PC-9 (cell line): ENCODE measurements around the gene AADACL4. TPM values are rescaled to one million over a fixed set of nuclear protein-coding genes. Genes with fewer than 3 reads are reported as not detected.

ENCODE experiments used
- BruUV-seq: library from RNA; stranded (reverse); fragments of 400-500 nt; replicated peaks from 2 replicates; lab custom pipeline; 2021; lab: Mats Ljungman, UMichigan
- CTCF ChIA-PET: fragments of 300-600 bp; sonication (Branson Sonifier 250); formaldehyde crosslinking; loops from one replicate; lab custom pipeline; 2022; ENCODE audit warnings: antibody characterized with exemption; lab: Charles Lee
- POLR2A ChIA-PET: fragments of 300-600 bp; sonication (Branson Sonifier 250); formaldehyde crosslinking; loops from one replicate; lab custom pipeline; 2022; ENCODE audit warnings: antibody characterized with exemption; ENCODE audit not compliant: unreplicated experiment; lab: Charles Lee
- DNase-seq, 2 experiments: peaks; one replicate each; pipeline versions ENCODE4 v3.0.0 to v3.0.0-alpha.2; 2015 to 2022; ENCODE audit warnings: mixed read lengths in 1 of 2
- H2AFZ ChIP-seq: fragments of 200-600 bp; sonication (generic); 2 replicates; pipeline ENCODE4 v1.8.1; 2017; ENCODE audit warnings: antibody characterized with exemption
- H3F3A ChIP-seq: fragments of 200-600 bp; sonication (generic); 2 replicates; pipeline ENCODE4 v1.8.1; 2017; ENCODE audit warnings: antibody characterized with exemption, mild to moderate bottlenecking, low read depth; ENCODE audit not compliant: insufficient read depth
- H3K27ac ChIP-seq: fragments of 200-600 bp; sonication (generic); 2 replicates; pipeline ENCODE4 v1.6.1; 2016; ENCODE audit warnings: mixed run types
- H3K27me3 ChIP-seq: fragments of 200-600 bp; sonication (generic); 2 replicates; pipeline ENCODE4 v1.6.1; 2016; ENCODE audit warnings: low read depth, mixed run types; ENCODE audit not compliant: insufficient read depth
- H3K36me3 ChIP-seq: fragments of 200-600 bp; sonication (generic); 2 replicates; pipeline ENCODE4 v1.6.1; 2016; ENCODE audit warnings: low read depth, mixed run types
- H3K4me1 ChIP-seq: fragments of 200-600 bp; sonication (generic); replicated peaks from 2 replicates; pipeline ENCODE4 v1.6.1; 2016; ENCODE audit warnings: mixed run types; ENCODE audit not compliant: insufficient read depth
- H3K4me2 ChIP-seq: fragments of 200-600 bp; sonication (generic); 2 replicates; pipeline ENCODE4 v1.6.1; 2017; ENCODE audit warnings: mixed run types
- H3K4me3 ChIP-seq: fragments of 200-600 bp; sonication (generic); 2 replicates; pipeline ENCODE4 v1.6.1; 2016; ENCODE audit warnings: mixed run types
- H3K79me2 ChIP-seq: fragments of 200-600 bp; sonication (generic); 2 replicates; pipeline ENCODE4 v1.6.1; 2017; ENCODE audit warnings: low read depth, mixed run types
- H3K9me2 ChIP-seq: fragments of 200-600 bp; sonication (generic); 2 replicates; pipeline ENCODE4 v1.8.1; 2017; ENCODE audit warnings: mild to moderate bottlenecking; ENCODE audit not compliant: insufficient read depth
- H3K9me3 ChIP-seq: fragments of 200-600 bp; sonication (generic); 2 replicates; pipeline ENCODE4 v1.8.1; 2016; ENCODE audit warnings: low read depth; ENCODE audit not compliant: insufficient read depth
- H4K20me1 ChIP-seq: fragments of 200-600 bp; sonication (generic); 2 replicates; pipeline ENCODE4 v1.8.1; 2017; ENCODE audit not compliant: insufficient read depth
- CTCF ChIP-seq: fragments of 200-600 bp; sonication (generic); conservative IDR thresholded peaks from 2 replicates; pipeline ENCODE4 v1.6.1; 2017; ENCODE audit warnings: mixed run types, antibody characterized with exemption, mild to moderate bottlenecking, moderate library complexity
- EZH2 ChIP-seq: fragments of 200-600 bp; sonication (generic); IDR thresholded peaks from 2 replicates; pipeline ENCODE4 v1.8.0; 2017; ENCODE audit warnings: antibody characterized with exemption, low read depth
- intact Hi-C: fragments of 100-400 bp; cut with micrococcal nuclease; formaldehyde crosslinking; loops from one replicate; pipeline ENCODE4 v1.10.0; 2022; ENCODE audit not compliant: unreplicated experiment
- total RNA-seq: library from RNA; stranded (reverse); gene quantifications from 2 replicates; pipeline ENCODE4 v1.2.3, GENCODE V29; 2021

AADACL4 gene
- total RNA-seq, 1 experiment from 2014 or later: not detected

GRCh38 chr1:12610941-12611340, 32.9 kb upstream of the AADACL4 start:
- TF ChIP-seq EZH2 (no peak), CTCF (no peak)
- peaks cover 60% of the 10 kb centered on the region; the same call in 1 of the 2 replicates for H3F3A ChIP-seq
- peaks cover 27% of the 10 kb centered on the region for H4K20me1 ChIP-seq
- H3K9me3 ChIP-seq: no peaks in the 10 kb centered on the region
- H2AFZ ChIP-seq: no peak overlapping the region
- no TSS peak for BruUV-seq
- H3K36me3 ChIP-seq: peaks cover 36% of the 10 kb centered on the region
- 0 out of 2 replicates have a peak overlapping the region, but pooled peaks have one; percentile 19 for H3K4me2 ChIP-seq
- no peaks in the 10 kb centered on the region for H3K9me2 ChIP-seq
- CTCF ChIA-PET: no interaction called here
- POLR2A ChIA-PET: no interaction called here
- H3K27me3 ChIP-seq: no peaks in the 10 kb centered on the region
- peaks cover 94% of the 10 kb centered on the region for H3K79me2 ChIP-seq
- H3K27ac ChIP-seq: no peak overlapping the region
- no peak overlapping the region for H3K4me3 ChIP-seq
- no peak for DNase-seq
- intact Hi-C loops: loop anchor here (10.0 kb wide), 1 partner anchor 476 kb away; no protein-coding TSS in a partner anchor
- H3K4me1 ChIP-seq: peaks cover 33% of the 10 kb centered on the region

DNA sequence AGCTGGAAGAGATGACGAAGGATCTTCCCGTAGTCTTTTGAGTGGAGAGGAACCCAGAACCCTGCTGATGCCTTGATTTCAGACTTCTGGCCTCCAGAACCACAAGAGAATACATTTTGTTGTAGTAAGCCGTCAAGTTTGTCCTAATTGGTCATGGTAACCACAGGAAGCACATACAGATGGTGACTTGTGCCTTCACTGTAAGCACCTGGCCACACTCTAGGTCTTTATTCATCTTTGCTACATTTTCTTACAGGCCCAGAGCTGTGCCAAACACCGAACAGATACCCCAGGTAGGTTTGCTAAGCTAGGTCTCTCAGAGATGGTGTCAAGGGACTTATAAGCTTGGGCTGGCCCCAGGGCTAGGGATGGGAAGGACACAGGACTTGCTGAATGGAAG, 30.7 kb upstream of the AADACL4 start:
- Histone ChIP-seq H2AFZ (no peak overlapping the region), H3K4me3 (peak overlapping the region; percentile 91; the same call in 1 of the 2 replicates), H3F3A (peaks cover 45% of the 10 kb centered on the region; the same call in 1 of the 2 replicates), H3K9me2 (no peaks in the 10 kb centered on the region), H3K27me3 (no peaks in the 10 kb centered on the region), H3K4me1 (peaks cover 33% of the 10 kb centered on the region), H3K9me3 (no peaks in the 10 kb centered on the region), H3K36me3 (peaks cover 37% of the 10 kb centered on the region), H3K27ac (no peak overlapping the region), H3K79me2 (peaks cover 93% of the 10 kb centered on the region), H4K20me1 (peaks cover 27% of the 10 kb centered on the region), H3K4me2 (peak overlapping the region; percentile 97)
- ChIA-PET CTCF (interaction anchor here (0.7 kb wide), 1 partner anchor 182 kb away, joined by 3 read pairs; no protein-coding TSS in a partner anchor), POLR2A (interaction anchor here (0.6 kb wide), 1 partner anchor 127 kb away, joined by 3 read pairs; no protein-coding TSS in a partner anchor)
- no peak for DNase-seq
- no peak for TF ChIP-seq CTCF
- no peak for TF ChIP-seq EZH2
- no TSS peak for BruUV-seq
- intact Hi-C loops: loop anchor here (10.0 kb wide), 1 partner anchor 478 kb away; no protein-coding TSS in a partner anchor

- H2AFZ ChIP-seq: no peak overlapping the region
- H3K36me3 ChIP-seq: peaks cover 37% of the 10 kb centered on the region
- peaks cover 23% of the 10 kb centered on the region for H4K20me1 ChIP-seq
- ChIA-PET POLR2A (interaction anchor here (0.6 to 0.7 kb wide), 2 partner anchors 28 to 111 kb away, joined by 7 to 8 read pairs; no protein-coding TSS in a partner anchor), CTCF (interaction anchor here (0.6 kb wide), 1 partner anchor 1328 kb away, joined by 7 read pairs; no protein-coding TSS in a partner anchor)
- TF ChIP-seq CTCF: no peak
- no peak for TF ChIP-seq EZH2
- no peaks in the 10 kb centered on the region for H3K9me3 ChIP-seq
- intact Hi-C loops: loop anchor here (10.0 kb wide), 1 partner anchor 480 kb away; no protein-coding TSS in a partner anchor
- DNase-seq: no peak
- peak overlapping the region; percentile 90; the same call in 1 of the 2 replicates for H3K27ac ChIP-seq
- no peaks in the 10 kb centered on the region for H3K9me2 ChIP-seq
- peak overlapping the region; percentile 97 for H3K4me2 ChIP-seq
- peaks cover 47% of the 10 kb centered on the region; the same call in 1 of the 2 replicates for H3F3A ChIP-seq
- H3K79me2 ChIP-seq: peaks cover 87% of the 10 kb centered on the region
- H3K4me1 ChIP-seq: peaks cover 33% of the 10 kb centered on the region
- no TSS peak for BruUV-seq
- peak overlapping the region; percentile 91 for H3K4me3 ChIP-seq
- H3K27me3 ChIP-seq: no peaks in the 10 kb centered on the region
Measured at GRCh38 chr1:12614402-12615158, 29.3 kb upstream of the AADACL4 start.
